WTC11 (cell line): ENCODE measurements around the gene LATS2.

ENCODE experiments used
- CREB1 ChIP-seq: sonication (generic); formaldehyde crosslinking; IDR thresholded peaks from 2 replicates; pipeline ENCODE4 v1.8.0; 2023; ENCODE audit warnings: mild to moderate bottlenecking, missing genetic modification reagents
- FOXJ3 ChIP-seq: sonication (generic); formaldehyde crosslinking; IDR thresholded peaks from 2 replicates; pipeline ENCODE4 v1.9.0; 2021; ENCODE audit warnings: missing genetic modification reagents, mild to moderate bottlenecking, borderline replicate concordance
- NR2C2 ChIP-seq: sonication (generic); formaldehyde crosslinking; IDR thresholded peaks from 2 replicates; pipeline ENCODE4 v1.8.0; 2022; ENCODE audit warnings: mild to moderate bottlenecking, missing genetic modification reagents
- NR3C1 ChIP-seq: sonication (generic); formaldehyde crosslinking; conservative IDR thresholded peaks from 2 replicates; pipeline ENCODE4 v1.8.1; 2023; ENCODE audit warnings: low read depth, mild to moderate bottlenecking, missing genetic modification reagents
- SMAD3 ChIP-seq: sonication (generic); formaldehyde crosslinking; IDR thresholded peaks from 2 replicates; pipeline ENCODE4 v1.8.0; 2022; ENCODE audit warnings: missing genetic modification reagents, mild to moderate bottlenecking, borderline replicate concordance
- TCF7 ChIP-seq: sonication (generic); formaldehyde crosslinking; IDR thresholded peaks from 2 replicates; pipeline ENCODE4 v1.8.0; 2022; ENCODE audit warnings: mild to moderate bottlenecking, low read depth, missing genetic modification reagents, moderate library complexity
- TF ChIP-seq, protein P1 (sequence below): fragments of 200-600 bp; IDR thresholded peaks from 2 replicates; pipeline ENCODE4 v1.8.0; 2022; ENCODE audit warnings: antibody characterized with exemption
- TF ChIP-seq, protein P2 (sequence below): sonication (generic); formaldehyde crosslinking; IDR thresholded peaks from 2 replicates; pipeline ENCODE4 v1.8.1; 2023; ENCODE audit warnings: mild to moderate bottlenecking, missing genetic modification reagents
- TF ChIP-seq, protein P3 (sequence below): sonication (generic); formaldehyde crosslinking; conservative IDR thresholded peaks from 2 replicates; pipeline ENCODE4 v1.8.1; 2023; ENCODE audit warnings: mild to moderate bottlenecking, low read depth, missing genetic modification reagents, moderate library complexity
- TF ChIP-seq, protein P4 (sequence below): sonication (generic); formaldehyde crosslinking; IDR thresholded peaks from 2 replicates; pipeline ENCODE4 v1.8.1; 2023; ENCODE audit warnings: mild to moderate bottlenecking, moderate library complexity, missing genetic modification reagents

DNA sequence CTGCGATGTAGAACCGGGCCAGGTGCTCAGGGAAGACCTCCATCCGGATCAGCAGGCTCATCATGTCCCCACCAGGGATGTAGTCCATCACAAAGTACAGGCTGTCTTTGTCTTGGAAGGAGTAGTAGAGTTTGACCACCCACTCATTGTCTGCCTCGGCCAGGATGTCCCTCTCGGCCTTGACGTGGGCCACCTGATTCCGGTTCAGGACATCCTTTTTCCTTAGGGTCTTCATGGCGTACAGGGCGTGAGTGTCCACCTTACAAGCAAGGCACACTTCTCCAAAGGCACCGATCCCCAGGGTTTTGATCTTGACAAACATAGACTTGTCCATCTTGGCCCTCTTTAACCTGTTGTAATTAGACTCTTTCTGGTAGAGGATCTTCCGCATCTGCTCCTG is 78.0 kb downstream of the LATS2 start:
- TF ChIP-seq SMAD3, result no peak
- TF ChIP-seq, protein P1, sequence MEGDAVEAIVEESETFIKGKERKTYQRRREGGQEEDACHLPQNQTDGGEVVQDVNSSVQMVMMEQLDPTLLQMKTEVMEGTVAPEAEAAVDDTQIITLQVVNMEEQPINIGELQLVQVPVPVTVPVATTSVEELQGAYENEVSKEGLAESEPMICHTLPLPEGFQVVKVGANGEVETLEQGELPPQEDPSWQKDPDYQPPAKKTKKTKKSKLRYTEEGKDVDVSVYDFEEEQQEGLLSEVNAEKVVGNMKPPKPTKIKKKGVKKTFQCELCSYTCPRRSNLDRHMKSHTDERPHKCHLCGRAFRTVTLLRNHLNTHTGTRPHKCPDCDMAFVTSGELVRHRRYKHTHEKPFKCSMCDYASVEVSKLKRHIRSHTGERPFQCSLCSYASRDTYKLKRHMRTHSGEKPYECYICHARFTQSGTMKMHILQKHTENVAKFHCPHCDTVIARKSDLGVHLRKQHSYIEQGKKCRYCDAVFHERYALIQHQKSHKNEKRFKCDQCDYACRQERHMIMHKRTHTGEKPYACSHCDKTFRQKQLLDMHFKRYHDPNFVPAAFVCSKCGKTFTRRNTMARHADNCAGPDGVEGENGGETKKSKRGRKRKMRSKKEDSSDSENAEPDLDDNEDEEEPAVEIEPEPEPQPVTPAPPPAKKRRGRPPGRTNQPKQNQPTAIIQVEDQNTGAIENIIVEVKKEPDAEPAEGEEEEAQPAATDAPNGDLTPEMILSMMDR, result no peak
- no peak for TF ChIP-seq NR2C2 (CRISPR knock-in tag)
- TF ChIP-seq NR3C1 (CRISPR knock-in tag), result no peak
- TF ChIP-seq, protein P2, sequence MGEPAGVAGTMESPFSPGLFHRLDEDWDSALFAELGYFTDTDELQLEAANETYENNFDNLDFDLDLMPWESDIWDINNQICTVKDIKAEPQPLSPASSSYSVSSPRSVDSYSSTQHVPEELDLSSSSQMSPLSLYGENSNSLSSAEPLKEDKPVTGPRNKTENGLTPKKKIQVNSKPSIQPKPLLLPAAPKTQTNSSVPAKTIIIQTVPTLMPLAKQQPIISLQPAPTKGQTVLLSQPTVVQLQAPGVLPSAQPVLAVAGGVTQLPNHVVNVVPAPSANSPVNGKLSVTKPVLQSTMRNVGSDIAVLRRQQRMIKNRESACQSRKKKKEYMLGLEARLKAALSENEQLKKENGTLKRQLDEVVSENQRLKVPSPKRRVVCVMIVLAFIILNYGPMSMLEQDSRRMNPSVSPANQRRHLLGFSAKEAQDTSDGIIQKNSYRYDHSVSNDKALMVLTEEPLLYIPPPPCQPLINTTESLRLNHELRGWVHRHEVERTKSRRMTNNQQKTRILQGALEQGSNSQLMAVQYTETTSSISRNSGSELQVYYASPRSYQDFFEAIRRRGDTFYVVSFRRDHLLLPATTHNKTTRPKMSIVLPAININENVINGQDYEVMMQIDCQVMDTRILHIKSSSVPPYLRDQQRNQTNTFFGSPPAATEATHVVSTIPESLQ (CRISPR knock-in tag), result no peak
- TF ChIP-seq TCF7 (CRISPR knock-in tag), result no peak
- TF ChIP-seq, protein P3, sequence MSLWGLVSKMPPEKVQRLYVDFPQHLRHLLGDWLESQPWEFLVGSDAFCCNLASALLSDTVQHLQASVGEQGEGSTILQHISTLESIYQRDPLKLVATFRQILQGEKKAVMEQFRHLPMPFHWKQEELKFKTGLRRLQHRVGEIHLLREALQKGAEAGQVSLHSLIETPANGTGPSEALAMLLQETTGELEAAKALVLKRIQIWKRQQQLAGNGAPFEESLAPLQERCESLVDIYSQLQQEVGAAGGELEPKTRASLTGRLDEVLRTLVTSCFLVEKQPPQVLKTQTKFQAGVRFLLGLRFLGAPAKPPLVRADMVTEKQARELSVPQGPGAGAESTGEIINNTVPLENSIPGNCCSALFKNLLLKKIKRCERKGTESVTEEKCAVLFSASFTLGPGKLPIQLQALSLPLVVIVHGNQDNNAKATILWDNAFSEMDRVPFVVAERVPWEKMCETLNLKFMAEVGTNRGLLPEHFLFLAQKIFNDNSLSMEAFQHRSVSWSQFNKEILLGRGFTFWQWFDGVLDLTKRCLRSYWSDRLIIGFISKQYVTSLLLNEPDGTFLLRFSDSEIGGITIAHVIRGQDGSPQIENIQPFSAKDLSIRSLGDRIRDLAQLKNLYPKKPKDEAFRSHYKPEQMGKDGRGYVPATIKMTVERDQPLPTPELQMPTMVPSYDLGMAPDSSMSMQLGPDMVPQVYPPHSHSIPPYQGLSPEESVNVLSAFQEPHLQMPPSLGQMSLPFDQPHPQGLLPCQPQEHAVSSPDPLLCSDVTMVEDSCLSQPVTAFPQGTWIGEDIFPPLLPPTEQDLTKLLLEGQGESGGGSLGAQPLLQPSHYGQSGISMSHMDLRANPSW (CRISPR knock-in tag), result no peak
- no peak for TF ChIP-seq FOXJ3 (CRISPR knock-in tag)
- no peak for TF ChIP-seq CREB1
- TF ChIP-seq, protein P4, sequence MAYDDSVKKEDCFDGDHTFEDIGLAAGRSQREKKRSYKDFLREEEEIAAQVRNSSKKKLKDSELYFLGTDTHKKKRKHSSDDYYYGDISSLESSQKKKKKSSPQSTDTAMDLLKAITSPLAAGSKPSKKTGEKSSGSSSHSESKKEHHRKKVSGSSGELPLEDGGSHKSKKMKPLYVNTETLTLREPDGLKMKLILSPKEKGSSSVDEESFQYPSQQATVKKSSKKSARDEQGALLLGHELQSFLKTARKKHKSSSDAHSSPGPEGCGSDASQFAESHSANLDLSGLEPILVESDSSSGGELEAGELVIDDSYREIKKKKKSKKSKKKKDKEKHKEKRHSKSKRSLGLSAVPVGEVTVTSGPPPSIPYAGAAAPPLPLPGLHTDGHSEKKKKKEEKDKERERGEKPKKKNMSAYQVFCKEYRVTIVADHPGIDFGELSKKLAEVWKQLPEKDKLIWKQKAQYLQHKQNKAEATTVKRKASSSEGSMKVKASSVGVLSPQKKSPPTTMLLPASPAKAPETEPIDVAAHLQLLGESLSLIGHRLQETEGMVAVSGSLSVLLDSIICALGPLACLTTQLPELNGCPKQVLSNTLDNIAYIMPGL, result no peak
